D721Med (cell line): ENCODE measurements around the gene ASIC2.

Experiments
- DNase-seq: peaks from one replicate; pipeline ENCODE4 v3.0.0; 2011; ENCODE audit warnings: low spot score; ENCODE audit not compliant: insufficient read length
- FAIRE-seq: peaks from 2 replicates; lab custom pipeline; 2011; peaks lifted over from hg19 to GRCh38; lab: Jason Lieb, UNC
- TF ChIP-seq, protein P1 (sequence below): IDR thresholded peaks from 2 replicates; pipeline ENCODE4 v1.5.1; 2012; ENCODE audit warnings: mild to moderate bottlenecking, control low read depth; ENCODE audit not compliant: insufficient read depth; ENCODE audit errors: missing control alignments

The ASIC2 gene

GRCh38 chr17:33021731-33022408, 271.2 kb downstream of the ASIC2 start:
- FAIRE-seq (no peak), DNase-seq (no peak)
- TF ChIP-seq, protein P1, sequence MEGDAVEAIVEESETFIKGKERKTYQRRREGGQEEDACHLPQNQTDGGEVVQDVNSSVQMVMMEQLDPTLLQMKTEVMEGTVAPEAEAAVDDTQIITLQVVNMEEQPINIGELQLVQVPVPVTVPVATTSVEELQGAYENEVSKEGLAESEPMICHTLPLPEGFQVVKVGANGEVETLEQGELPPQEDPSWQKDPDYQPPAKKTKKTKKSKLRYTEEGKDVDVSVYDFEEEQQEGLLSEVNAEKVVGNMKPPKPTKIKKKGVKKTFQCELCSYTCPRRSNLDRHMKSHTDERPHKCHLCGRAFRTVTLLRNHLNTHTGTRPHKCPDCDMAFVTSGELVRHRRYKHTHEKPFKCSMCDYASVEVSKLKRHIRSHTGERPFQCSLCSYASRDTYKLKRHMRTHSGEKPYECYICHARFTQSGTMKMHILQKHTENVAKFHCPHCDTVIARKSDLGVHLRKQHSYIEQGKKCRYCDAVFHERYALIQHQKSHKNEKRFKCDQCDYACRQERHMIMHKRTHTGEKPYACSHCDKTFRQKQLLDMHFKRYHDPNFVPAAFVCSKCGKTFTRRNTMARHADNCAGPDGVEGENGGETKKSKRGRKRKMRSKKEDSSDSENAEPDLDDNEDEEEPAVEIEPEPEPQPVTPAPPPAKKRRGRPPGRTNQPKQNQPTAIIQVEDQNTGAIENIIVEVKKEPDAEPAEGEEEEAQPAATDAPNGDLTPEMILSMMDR = no peak

- no peak for FAIRE-seq
Measured at GRCh38 chr17:33019161-33019890, 273.8 kb downstream of the ASIC2 start.

GRCh38 chr17:33017366-33017765, 275.7 kb downstream of the ASIC2 start:
- no peak for FAIRE-seq
- TF ChIP-seq, protein P1 = no peak

More at GRCh38 chr17:33019161-33019890, 273.8 kb downstream of the ASIC2 start:
- DNase-seq = no peak
- TF ChIP-seq, protein P1 = no peak

DNA sequence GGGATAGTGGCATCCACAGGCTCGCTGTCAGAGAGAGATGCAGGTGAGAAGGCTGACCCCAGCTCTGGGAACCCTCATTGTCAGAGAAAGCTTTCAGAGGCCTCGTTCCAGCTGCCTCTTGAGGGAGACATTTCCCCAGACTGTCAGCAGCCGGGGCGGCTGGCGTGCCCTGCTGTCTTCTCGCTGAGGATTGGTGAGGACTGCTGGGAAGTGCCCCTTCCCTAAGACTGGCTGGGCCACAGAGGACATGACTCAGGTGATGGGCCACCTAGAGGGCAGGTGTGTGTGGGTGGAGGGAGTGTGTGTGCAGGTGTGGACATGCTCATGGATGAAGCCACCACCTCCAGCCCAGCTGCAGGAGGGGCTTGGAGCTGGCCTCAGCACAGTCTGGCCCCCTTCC, 276.2 kb downstream of the ASIC2 start:
- FAIRE-seq (no peak), DNase-seq (no peak)
- TF ChIP-seq, protein P1 = no peak

More at GRCh38 chr17:33017366-33017765, 275.7 kb downstream of the ASIC2 start:
- no peak for DNase-seq

- no peak for FAIRE-seq
- TF ChIP-seq, protein P1 = no peak
- no peak for DNase-seq
Measured at GRCh38 chr17:33015716-33016346, 277.3 kb downstream of the ASIC2 start.

- TF ChIP-seq, protein P1 = no peak
- DNase-seq = no peak
- FAIRE-seq = no peak
Measured at GRCh38 chr17:33014751-33015150, 278.3 kb downstream of the ASIC2 start.
